ENCODE results near the gene TRIP10.
A peak's percentile ranks its signal among the peaks of the same experiment; 100 is the strongest.

The TRIP10 gene

DNA sequence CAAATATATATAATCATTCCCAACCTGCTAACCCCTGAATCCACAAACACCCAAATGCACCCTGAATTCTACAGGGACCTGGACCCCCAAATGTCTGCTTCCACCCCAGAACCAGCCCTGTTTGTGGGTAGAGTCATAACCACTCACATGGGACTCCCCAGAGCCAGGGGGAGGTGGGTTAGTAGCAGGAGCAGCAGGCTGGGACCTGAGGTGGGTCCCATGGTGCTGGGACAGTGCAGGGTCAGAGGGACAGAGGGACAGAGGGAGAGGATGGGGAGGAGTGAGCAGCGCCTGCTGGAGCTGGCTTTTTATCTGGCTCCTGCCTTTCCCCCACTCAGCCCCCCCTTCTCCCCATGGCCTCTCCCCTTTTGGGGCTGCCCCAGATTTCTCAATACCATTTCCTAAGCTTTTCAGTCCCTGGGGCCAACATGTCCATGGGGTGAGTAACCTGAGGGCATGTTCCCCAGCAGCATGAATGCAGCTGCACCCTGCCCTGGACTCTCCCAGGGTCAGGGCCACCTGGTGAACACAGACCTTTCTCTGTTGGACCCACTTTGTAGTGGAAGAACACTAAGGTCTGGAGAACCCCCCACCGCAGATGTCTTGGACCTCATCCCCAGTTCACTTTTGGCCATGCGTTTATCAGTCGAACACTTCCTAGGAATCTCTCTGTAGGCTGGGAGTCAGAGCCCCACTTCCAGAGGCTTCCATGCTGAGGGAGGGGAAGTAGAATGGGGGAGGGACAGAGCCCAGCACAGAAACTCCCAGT lies 18.9 kb upstream of the TRIP10 start, which contains the start of gene C3:
Gene C3 (minus strand): TSS at position 282 of the 769 bp plus-strand sequence. CDS start 61 bp downstream, at position 221.
- peak; percentile 83 for DNase-seq (ENCODE audit: low read depth)
- Histone ChIP-seq H3K9ac (ENCODE audit: low read length) (peak within 1 kb of the TSS; percentile 80), H3K27me3 (replicated peaks; ENCODE audit: control insufficient read depth, insufficient read depth, low read length) (no peaks in the 10 kb centered on the region), H3K4me1 (ENCODE audit: control insufficient read depth, insufficient read depth, low read length) (peaks cover 41% of the 10 kb centered on the region), H3K9me3 (ENCODE audit: control insufficient read depth, low read length) (no peaks in the 10 kb centered on the region), H3K4me3 (ENCODE audit: low read length) (peak within 1 kb of the TSS; percentile 84), H3K36me3 (ENCODE audit: control insufficient read depth, insufficient read depth, low read length, severe bottlenecking) (peaks cover 23% of the 10 kb centered on the region)

GRCh38 chr19:6721138-6721474 lies 18.4 kb upstream of the TRIP10 start:
- no peak for DNase-seq (ENCODE audit: low read depth)
- H3K4me3 ChIP-seq (ENCODE audit: low read length), result peak overlapping the region; percentile 9
- no peaks in the 10 kb centered on the region for H3K27me3 ChIP-seq (replicated peaks; ENCODE audit: control insufficient read depth, insufficient read depth, low read length)
- H3K9ac ChIP-seq (ENCODE audit: low read length), result peak overlapping the region; percentile 46
- peaks cover 41% of the 10 kb centered on the region for H3K4me1 ChIP-seq (ENCODE audit: control insufficient read depth, insufficient read depth, low read length)
- H3K9me3 ChIP-seq (ENCODE audit: control insufficient read depth, low read length), result no peaks in the 10 kb centered on the region
- peaks cover 18% of the 10 kb centered on the region for H3K36me3 ChIP-seq (ENCODE audit: control insufficient read depth, insufficient read depth, low read length, severe bottlenecking)

DNA sequence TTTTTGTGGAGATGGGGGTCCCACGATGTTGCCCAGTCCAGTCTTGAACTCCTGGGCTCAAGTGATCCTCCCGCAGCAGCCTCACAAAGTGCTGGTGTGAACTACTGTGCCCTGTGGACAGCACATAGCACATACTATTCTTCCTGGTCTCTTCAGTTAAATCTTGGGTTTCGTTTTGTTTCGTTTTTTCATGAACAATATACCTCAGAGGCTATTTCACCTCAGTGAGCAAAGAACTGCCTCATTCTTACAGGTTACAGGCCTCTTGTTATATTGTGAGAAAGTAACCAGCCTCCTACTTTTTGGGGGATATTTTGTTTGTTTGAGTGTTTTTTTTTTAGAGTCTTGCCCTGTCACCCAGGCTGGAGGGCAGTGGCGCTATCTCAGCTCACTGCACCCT lies 17.7 kb upstream of the TRIP10 start:
- no peak for DNase-seq (ENCODE audit: low read depth)
- Histone ChIP-seq H3K9me3 (ENCODE audit: control insufficient read depth, low read length) (no peaks in the 10 kb centered on the region), H3K36me3 (ENCODE audit: control insufficient read depth, insufficient read depth, low read length, severe bottlenecking) (peaks cover 12% of the 10 kb centered on the region), H3K4me1 (ENCODE audit: control insufficient read depth, insufficient read depth, low read length) (peaks cover 41% of the 10 kb centered on the region), H3K27me3 (replicated peaks; ENCODE audit: control insufficient read depth, insufficient read depth, low read length) (no peaks in the 10 kb centered on the region), H3K4me3 (ENCODE audit: low read length) (no peak overlapping the region), H3K9ac (ENCODE audit: low read length) (no peak overlapping the region)

GRCh38 chr19:6723108-6723618 lies 16.3 kb upstream of the TRIP10 start:
- peak; percentile 73 for DNase-seq (ENCODE audit: low read depth)
- H3K9me3 ChIP-seq (ENCODE audit: control insufficient read depth, low read length), result peaks cover 2% of the 10 kb centered on the region
- H3K4me1 ChIP-seq (ENCODE audit: control insufficient read depth, insufficient read depth, low read length), result peaks cover 41% of the 10 kb centered on the region
- peak overlapping the region; percentile 58 for H3K4me3 ChIP-seq (ENCODE audit: low read length)
- no peaks in the 10 kb centered on the region for H3K36me3 ChIP-seq (ENCODE audit: control insufficient read depth, insufficient read depth, low read length, severe bottlenecking)
- no peaks in the 10 kb centered on the region for H3K27me3 ChIP-seq (replicated peaks; ENCODE audit: control insufficient read depth, insufficient read depth, low read length)
- H3K9ac ChIP-seq (ENCODE audit: low read length), result peak overlapping the region; percentile 56

GRCh38 chr19:6723738-6724137 lies 15.7 kb upstream of the TRIP10 start:
- H3K9me3 ChIP-seq (ENCODE audit: control insufficient read depth, low read length), result peaks cover 2% of the 10 kb centered on the region
- H3K36me3 ChIP-seq (ENCODE audit: control insufficient read depth, insufficient read depth, low read length, severe bottlenecking), result no peaks in the 10 kb centered on the region
- no peak overlapping the region for H3K4me3 ChIP-seq (ENCODE audit: low read length)
- peak overlapping the region; percentile 6 for H3K9ac ChIP-seq (ENCODE audit: low read length)
- no peaks in the 10 kb centered on the region for H3K27me3 ChIP-seq (replicated peaks; ENCODE audit: control insufficient read depth, insufficient read depth, low read length)
- peaks cover 41% of the 10 kb centered on the region for H3K4me1 ChIP-seq (ENCODE audit: control insufficient read depth, insufficient read depth, low read length)
- peak; percentile 20 for DNase-seq (ENCODE audit: low read depth)

DNA sequence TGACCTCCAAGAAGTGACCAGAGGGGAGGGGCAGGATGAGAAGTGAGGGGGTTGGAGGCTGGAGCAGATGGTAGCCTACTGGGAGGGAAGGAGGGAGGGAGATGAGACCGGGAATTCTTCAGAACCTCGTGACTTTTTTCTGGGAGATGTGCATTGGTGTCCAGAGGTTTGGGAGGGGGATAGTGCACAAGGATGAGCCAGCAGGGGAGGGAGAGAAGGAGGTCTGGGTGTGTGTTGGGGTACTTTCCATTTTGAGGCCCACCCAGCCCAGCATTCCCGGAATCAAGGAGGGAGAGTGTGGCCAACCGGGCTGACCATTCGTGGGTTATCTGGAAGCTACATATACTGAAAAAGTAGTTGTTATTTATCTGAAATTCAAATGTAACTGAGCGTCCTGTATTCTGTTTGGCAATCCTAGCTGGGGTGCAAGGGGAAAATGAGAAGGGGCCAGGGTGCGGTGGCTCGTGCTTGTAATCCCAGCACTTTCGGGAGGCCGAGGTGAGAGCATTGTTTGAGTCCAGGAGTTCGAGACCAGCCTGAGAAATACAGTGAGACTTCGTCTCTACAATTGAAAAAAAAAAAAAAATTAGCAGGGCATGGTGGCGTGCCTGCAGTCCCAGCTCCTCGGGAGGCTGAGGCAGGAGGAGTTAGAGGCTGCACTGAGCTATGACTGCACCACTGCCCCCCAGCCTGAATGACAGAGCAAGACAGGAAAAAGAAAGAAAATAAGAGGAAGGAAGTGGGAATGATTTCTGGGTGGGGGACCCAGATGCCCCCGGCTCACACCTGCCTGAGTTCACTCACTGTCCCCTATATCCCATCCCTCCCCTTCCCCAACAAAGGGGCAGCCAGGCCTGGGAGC lies 14.6 kb upstream of the TRIP10 start:
- H3K4me1 ChIP-seq (ENCODE audit: control insufficient read depth, insufficient read depth, low read length), result peaks cover 37% of the 10 kb centered on the region
- DNase-seq (ENCODE audit: low read depth), result no peak
- no peaks in the 10 kb centered on the region for H3K27me3 ChIP-seq (replicated peaks; ENCODE audit: control insufficient read depth, insufficient read depth, low read length)
- no peak overlapping the region for H3K9ac ChIP-seq (ENCODE audit: low read length)
- H3K4me3 ChIP-seq (ENCODE audit: low read length), result no peak overlapping the region
- peaks cover 2% of the 10 kb centered on the region for H3K9me3 ChIP-seq (ENCODE audit: control insufficient read depth, low read length)
- H3K36me3 ChIP-seq (ENCODE audit: control insufficient read depth, insufficient read depth, low read length, severe bottlenecking), result no peaks in the 10 kb centered on the region

DNA sequence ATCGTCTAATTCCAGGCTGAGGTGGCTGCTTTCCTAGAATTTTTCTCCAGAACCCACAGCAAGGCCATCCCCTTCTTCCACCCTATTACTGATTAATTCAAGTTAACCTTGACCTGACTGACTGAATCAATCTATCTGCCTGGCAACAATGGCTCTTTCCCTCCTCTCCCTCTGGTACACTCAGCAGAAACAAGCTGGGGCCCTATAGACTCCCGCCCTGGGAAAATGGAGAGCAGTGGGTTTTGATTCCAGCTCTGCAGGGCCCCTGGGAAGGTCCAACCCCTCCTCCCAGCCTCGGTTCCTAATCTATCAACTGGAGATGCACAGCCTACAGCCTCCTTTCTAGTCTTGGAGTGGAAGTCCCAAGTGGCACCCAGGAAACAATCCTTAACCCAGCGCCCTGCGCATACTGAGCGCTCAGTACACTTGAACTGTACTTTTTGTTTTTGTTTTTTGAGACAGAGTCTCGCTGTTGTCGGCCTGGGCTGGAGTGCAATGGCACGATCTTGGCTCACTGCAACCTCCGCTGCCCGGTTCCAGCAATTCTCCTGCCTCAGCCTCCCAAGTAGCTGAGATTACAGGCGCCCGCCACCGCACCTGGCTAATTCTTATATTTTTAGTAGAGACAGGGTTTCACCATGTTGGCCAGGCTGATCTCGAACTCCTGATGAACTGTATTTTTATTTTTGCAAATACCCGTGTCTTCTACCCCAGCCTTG lies 13.8 kb upstream of the TRIP10 start:
- H3K9me3 ChIP-seq (ENCODE audit: control insufficient read depth, low read length), result peaks cover 2% of the 10 kb centered on the region
- no peak for DNase-seq (ENCODE audit: low read depth)
- no peak overlapping the region for H3K4me3 ChIP-seq (ENCODE audit: low read length)
- H3K9ac ChIP-seq (ENCODE audit: low read length), result no peak overlapping the region
- no peaks in the 10 kb centered on the region for H3K36me3 ChIP-seq (ENCODE audit: control insufficient read depth, insufficient read depth, low read length, severe bottlenecking)
- H3K27me3 ChIP-seq (replicated peaks; ENCODE audit: control insufficient read depth, insufficient read depth, low read length), result no peaks in the 10 kb centered on the region
- peaks cover 32% of the 10 kb centered on the region for H3K4me1 ChIP-seq (ENCODE audit: control insufficient read depth, insufficient read depth, low read length)

DNA sequence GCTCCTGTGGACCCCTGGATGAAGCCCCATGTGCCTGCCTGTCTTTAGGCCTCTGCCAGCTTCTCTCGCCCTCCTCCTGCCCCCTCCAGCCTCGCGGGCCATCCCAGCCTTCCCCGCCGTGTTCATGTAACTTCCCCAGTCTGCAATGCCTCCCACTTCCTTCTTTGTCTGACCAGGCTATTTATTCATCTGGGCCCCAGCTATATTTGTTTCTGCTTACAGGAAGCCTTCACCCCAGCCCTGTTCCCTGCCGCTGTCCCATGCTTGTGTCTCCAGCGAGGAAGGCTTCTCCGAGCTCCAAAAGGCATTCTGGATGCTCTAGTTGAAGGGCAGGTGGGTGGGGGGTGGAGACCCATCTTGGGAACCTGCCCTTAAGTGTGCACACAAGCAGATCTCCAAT lies 11.1 kb upstream of the TRIP10 start:
- Histone ChIP-seq H3K4me1 (ENCODE audit: control insufficient read depth, insufficient read depth, low read length) (peaks cover 6% of the 10 kb centered on the region), H3K36me3 (ENCODE audit: control insufficient read depth, insufficient read depth, low read length, severe bottlenecking) (peaks cover 11% of the 10 kb centered on the region), H3K4me3 (ENCODE audit: low read length) (no peak overlapping the region), H3K27me3 (replicated peaks; ENCODE audit: control insufficient read depth, insufficient read depth, low read length) (no peaks in the 10 kb centered on the region), H3K9ac (ENCODE audit: low read length) (no peak overlapping the region), H3K9me3 (ENCODE audit: control insufficient read depth, low read length) (peaks cover 2% of the 10 kb centered on the region)
- no peak for DNase-seq (ENCODE audit: low read depth)

DNA sequence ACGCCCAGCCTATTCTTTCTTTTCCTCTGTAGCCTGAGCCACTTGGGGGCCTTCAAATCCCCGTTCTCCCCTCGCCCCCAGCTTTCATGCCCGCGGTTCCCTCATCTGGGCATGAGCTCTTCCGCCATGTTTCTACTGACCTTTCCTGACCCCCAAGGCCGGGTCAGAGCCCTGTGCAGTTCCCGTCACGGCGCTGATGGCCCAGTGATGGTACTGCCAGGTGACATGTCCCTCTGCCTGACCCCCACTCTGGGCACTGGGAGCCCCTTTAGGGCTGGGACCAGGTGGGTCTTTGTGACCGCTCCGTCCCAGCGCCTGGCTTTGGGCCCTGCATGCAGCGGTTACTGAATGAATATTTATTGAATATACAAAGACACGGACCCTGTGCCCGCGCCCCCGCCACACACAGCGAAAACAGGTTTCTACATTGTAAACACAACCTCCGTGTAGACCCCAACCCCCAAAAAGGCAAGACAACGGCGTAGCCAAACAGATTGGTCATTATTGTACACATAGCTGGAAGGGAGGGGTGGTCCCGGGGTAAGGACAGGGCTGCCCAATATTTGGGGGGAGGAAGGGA lies 9.8 kb upstream of the TRIP10 start:
- peaks cover 11% of the 10 kb centered on the region for H3K36me3 ChIP-seq (ENCODE audit: control insufficient read depth, insufficient read depth, low read length, severe bottlenecking)
- no peaks in the 10 kb centered on the region for H3K27me3 ChIP-seq (replicated peaks; ENCODE audit: control insufficient read depth, insufficient read depth, low read length)
- no peak overlapping the region for H3K4me3 ChIP-seq (ENCODE audit: low read length)
- H3K4me1 ChIP-seq (ENCODE audit: control insufficient read depth, insufficient read depth, low read length), result no peaks in the 10 kb centered on the region
- peaks cover 2% of the 10 kb centered on the region for H3K9me3 ChIP-seq (ENCODE audit: control insufficient read depth, low read length)
- H3K9ac ChIP-seq (ENCODE audit: low read length), result no peak overlapping the region
- DNase-seq (ENCODE audit: low read depth), result no peak

GRCh38 chr19:6730153-6730804 lies 9.2 kb upstream of the TRIP10 start:
- Histone ChIP-seq H3K27me3 (replicated peaks; ENCODE audit: control insufficient read depth, insufficient read depth, low read length) (no peaks in the 10 kb centered on the region), H3K4me3 (ENCODE audit: low read length) (no peak overlapping the region), H3K36me3 (ENCODE audit: control insufficient read depth, insufficient read depth, low read length, severe bottlenecking) (peaks cover 16% of the 10 kb centered on the region), H3K9ac (ENCODE audit: low read length) (no peak overlapping the region), H3K4me1 (ENCODE audit: control insufficient read depth, insufficient read depth, low read length) (no peaks in the 10 kb centered on the region), H3K9me3 (ENCODE audit: control insufficient read depth, low read length) (peaks cover 2% of the 10 kb centered on the region)
- no peak for DNase-seq (ENCODE audit: low read depth)

Data from adipocyte (in vitro differentiated cells).